Endothelial cell of hepatic sinusoid (primary cell): ENCODE measurements around the gene HBG2.
"Not testable (repeated sequence)": the region's sequence is repeated elsewhere in the genome, so short reads cannot be mapped to it uniquely, and the experiment has no call there.

Experiments used
- in situ Hi-C: cut with HindIII; loops from 2 replicates; pipeline ENCODE4 v1.10.0; 2017; ENCODE audit warnings: low sequenced_read_pairs

Gene HBG2

GRCh38 chr11:5282628-5283027 lies 28.0 kb upstream of the HBG2 start:
- in situ Hi-C loops, result no loop called here

GRCh38 chr11:5281596-5281995 lies 27.0 kb upstream of the HBG2 start:
- in situ Hi-C loops, result no loop called here

- in situ Hi-C loops, result no loop called here
These were observed 26.1 kb upstream of the HBG2 start for GRCh38 chr11:5280582-5281102.

DNA sequence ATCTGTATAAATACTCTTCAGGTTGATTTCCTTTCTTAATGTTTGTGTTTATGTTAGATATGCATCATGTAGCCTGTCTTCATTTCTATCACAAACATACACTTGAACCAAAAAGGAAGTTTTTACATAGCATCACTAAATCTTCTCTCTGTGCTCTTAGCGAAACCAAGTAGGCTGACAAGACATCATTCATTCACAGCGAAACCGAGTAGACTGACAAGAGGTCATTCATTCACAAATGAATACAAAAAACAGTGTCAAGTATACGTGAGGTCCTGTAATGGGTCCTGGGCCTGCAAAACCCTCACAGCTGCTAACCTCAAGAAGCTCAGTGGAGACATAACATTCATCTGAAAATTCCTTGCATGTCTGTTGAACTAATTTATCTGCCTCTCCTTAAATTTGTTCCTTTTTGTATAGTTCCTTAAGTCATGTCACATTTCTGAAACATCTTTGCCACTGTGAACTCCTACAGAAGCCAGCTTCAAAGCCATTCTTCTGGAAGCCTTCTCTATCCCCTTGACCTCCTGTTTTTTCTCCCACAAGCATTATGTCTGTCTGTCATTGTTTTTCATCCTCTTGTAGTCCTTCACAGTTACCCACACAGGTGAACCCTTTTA lies 25.0 kb upstream of the HBG2 start:
- in situ Hi-C loops, result no loop called here

GRCh38 chr11:5277807-5278382 lies 23.3 kb upstream of the HBG2 start:
- in situ Hi-C loops, result no loop called here

DNA sequence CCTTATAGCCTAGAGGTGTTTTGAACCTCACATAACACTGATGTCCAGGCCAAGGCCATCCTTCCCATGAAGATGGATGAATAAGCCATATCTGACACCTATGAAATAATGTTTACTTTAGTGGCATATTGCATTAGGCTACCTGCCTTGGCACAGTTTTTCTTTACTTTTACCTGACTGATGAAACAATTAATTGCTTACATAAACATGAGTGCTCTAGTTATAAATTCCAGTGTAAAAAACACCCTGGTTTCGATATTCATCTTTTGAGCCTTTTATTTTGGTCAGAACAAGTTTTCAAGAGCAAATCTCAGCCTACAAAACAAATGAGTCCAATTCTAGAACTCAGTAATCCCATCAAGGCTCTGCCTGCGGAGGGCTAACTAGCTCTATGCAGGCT lies 22.1 kb upstream of the HBG2 start:
- in situ Hi-C loops, result no loop called here

DNA sequence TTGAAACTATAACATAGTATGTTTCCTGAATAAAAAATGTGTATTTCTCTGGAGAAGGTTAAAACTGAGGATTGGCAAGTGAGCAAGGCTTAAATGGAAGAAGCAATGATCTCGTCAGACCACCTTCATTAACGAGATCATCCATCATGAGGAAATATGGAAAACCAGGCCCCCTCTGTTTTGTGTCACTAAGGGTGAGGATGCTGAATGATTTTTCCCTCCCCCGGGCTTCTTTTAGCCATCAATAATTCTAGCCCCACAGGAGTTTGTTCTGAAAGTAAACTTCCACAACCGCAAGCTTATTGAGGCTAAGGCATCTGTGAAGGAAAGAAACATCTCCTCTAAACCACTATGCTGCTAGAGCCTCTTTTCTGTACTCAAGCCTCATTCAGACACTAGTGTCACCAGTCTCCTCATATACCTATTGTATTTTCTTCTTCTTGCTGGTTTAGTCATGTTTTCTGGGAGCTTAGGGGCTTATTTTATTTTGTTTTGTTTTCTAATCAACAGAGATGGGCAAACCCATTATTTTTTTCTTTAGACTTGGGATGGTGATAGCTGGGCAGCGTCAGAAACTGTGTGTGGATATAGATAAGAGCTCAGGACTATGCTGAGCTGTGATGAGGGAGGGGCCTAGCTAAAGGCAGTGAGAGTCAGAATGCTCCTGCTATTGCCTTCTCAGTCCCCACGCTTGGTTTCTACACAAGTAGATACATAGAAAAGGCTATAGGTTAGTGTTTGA lies 21.0 kb upstream of the HBG2 start:
- in situ Hi-C loops, result no loop called here

DNA sequence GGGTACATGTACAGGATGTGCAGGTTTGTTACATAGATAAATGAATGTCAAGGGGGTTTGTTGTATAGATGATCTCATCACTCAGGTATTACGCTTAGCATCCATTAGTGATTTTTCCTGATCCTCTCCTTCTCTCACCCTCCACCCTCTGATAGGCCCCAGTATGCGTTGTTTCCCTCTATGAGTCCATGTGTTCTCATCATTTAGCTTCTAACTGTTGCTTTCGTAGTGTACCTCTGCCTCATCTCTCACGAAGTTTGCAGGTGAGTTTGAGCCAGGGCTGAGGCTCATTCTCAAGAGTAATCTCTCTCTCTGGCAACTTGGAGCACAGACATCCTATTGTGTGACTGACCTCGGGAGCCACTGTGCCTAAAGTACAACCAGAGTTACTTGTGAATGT lies 19.8 kb upstream of the HBG2 start:
- in situ Hi-C loops, result no loop called here

DNA sequence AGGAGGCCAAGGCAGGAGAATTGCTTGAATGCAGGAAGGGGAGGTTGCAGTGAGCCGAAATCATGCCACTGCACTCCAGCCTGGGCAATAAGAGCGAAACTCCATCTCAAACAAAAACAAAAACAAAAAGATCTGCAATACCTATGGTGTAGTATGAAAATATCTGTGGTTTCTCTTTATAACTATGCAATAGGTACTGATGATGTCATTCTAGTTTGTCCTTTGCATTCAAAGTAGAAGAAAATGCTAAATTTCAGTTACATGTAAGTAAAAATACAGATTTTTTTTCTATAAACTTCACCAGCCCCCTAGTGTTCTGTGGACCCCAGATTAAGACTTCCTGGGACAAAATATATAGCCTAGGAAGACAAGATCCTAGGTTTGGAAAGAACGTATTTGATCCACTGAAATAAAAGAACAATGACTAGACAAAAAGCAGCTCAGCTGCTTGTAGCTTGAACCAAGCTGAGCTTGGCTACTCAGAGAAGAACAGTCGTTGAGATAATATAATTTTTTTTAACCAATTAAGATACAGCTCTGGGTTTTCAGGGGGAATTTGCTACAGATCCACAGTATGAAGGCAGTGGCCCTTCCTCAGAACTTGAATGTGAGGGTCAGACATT lies 17.9 kb upstream of the HBG2 start:
- in situ Hi-C loops, result no loop called here

GRCh38 chr11:5269715-5270147 lies 15.2 kb upstream of the HBG2 start, which contains the start of gene HBE1:
TSS of gene HBE1 (minus strand) at chr11:5269945. CDS start at chr11:5269890, 55 bp downstream.
- in situ Hi-C loops, result no loop called here

- in situ Hi-C loops, result no loop called here
These were observed 12.5 kb upstream of the HBG2 start for GRCh38 chr11:5267033-5267563.

GRCh38 chr11:5266609-5267008 lies 12.0 kb upstream of the HBG2 start:
- in situ Hi-C loops, result no loop called here

DNA sequence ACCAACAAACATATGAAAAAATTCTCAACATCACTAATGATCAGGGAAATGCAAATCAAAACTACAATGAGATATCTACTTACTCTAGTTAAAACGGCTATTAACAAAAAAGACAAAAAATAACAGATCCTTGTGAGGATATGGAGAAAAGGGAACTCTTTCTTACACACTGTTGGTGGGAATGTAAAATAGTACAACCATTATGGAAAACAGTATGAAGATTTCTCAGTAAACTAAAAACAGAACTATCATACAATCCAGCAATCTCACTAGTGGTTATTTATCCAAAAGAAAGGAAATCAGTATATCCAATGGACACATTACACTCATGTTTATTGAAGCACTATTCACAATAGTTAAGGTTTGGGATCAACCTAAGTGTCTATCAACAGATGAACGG lies 11.3 kb upstream of the HBG2 start:
- in situ Hi-C loops, result no loop called here

DNA sequence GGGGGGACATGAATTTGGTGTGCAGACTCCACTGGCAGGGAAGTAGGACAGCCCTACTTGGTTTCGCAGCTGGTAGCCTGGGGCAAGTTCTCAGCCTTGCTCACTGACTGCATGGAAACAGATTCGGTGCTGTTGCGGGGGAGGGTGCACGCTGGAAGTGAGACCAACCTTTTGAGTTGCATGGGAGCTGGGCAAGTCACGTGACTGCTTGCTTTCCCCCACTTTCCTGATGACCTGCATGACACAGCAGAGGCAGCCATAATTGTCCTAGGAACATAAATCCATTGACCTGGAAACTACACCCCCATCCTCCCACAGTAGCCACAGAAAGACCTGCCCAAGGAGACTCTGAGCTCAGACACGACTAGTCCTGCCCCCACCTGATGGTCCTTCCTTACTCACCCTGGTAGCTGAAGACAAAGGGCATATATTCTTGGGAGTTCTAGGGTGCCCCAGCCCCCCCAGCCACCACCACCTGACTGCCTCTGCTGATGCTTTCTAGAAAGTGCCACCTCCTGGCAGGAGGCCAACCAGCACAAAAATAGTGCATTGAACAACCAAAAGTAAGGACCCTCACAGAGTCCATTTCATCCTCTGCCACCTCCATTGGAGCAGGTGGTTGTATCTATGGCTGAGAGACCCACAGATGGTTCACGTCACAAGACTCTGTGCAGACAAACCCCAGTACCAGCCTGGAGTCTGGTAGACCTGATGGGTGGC lies 4.1 kb upstream of the HBG2 start:
- in situ Hi-C loops, result no loop called here

- in situ Hi-C loops, result no loop called here
These were observed 2.7 kb upstream of the HBG2 start for GRCh38 chr11:5257296-5257695.

- in situ Hi-C loops, result not testable (repeated sequence)
These were observed 558 bp downstream of the HBG2 start for GRCh38 chr11:5254023-5254422.

- in situ Hi-C loops, result not testable (repeated sequence)
These were observed 1.1 kb downstream of the HBG2 start for GRCh38 chr11:5253440-5253839.

DNA sequence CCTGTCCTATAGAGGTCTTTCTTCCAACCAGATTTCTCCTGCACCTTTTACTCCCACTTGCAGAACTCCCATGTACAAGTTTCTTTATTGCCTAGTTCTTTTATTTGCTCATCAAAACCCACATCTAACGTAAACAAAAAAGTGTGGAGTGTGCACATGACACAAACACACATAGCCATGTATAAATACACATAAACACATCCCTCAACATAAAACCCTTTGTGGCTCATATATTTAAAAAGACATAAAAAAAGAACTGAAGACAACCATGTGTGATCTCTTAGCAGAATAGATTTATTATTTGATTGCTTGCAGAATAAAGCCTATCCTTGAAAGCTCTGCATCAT lies 1.7 kb downstream of the HBG2 start:
- in situ Hi-C loops, result no loop called here

DNA sequence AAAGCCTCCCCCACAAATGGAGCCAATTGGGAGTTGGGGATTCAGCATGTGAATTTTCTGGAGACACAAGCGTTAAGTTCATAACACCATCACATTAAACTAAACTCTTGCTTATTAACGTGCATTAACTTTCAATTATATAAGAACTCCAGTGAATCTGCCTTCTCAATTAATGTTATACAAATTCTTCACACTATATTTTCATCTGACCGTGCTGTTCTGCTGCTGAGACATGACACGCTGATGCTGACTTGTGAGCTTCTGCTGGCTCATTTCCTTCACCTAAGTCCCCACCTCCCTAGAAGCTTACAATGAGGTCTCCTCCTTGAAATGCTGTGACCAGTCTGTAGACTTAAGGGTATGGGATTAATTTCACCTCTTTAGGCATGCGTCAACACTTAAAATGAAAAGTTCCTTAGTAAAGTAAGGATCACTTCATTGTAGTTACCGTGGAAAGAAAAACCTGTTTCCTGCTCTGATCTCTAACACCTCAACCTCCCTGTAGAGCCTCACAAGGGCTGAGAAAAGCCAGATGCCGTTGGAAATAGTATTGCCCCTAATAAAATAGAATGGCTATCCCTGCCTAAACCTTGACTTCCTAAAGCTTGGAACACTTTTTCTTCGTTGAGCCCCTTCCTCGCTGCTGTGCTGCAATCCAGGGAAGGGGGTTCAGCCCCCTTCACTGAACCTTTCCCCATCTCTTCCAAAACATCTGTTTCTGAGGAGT lies 2.2 kb downstream of the HBG2 start:
- in situ Hi-C loops, result no loop called here

GRCh38 chr11:5251746-5252145 lies 2.8 kb downstream of the HBG2 start:
- in situ Hi-C loops, result no loop called here
